GM12878 (cell line): ENCODE measurements around the gene PNMT. TPM values are rescaled to one million over a fixed set of nuclear protein-coding genes. Genes with fewer than 3 reads are reported as not detected.

ENCODE experiments used
- ATAC-seq: fragments of 200-7000 bp; cut with Tn5 transposase; 3 replicates; pipeline ENCODE4 v1.9.1; 2020; ENCODE audit warnings: mild to moderate bottlenecking, moderate library complexity
- BruUV-seq: library from RNA; stranded (reverse); fragments of 400-500 nt; replicated peaks from 2 replicates; lab custom pipeline; 2021; lab: Mats Ljungman, UMichigan
- CTCF ChIA-PET: fragments of 300-600 bp; sonication (Branson Sonifier 250); formaldehyde crosslinking; extraction: SDS; loops from one replicate; lab custom pipeline; 2021; ENCODE audit warnings: inconsistent platforms; lab: Yijun Ruan, JAX
- POLR2A ChIA-PET: fragments of 350-600 bp; formaldehyde crosslinking; extraction: SDS; loops from one replicate; lab custom pipeline; 2021; ENCODE audit warnings: inconsistent platforms; lab: Charles Lee
- RAD21 ChIA-PET: fragments of 300-600 bp; sonication (Branson Sonifier 250); formaldehyde crosslinking; loops from one replicate; lab custom pipeline; 2023; ENCODE audit warnings: antibody characterized with exemption; ENCODE audit not compliant: unreplicated experiment; lab: Charles Lee
- SMC1A ChIA-PET: fragments of 300-600 bp; sonication (Branson Sonifier 250); formaldehyde crosslinking; loops from one replicate; lab custom pipeline; 2023; ENCODE audit not compliant: unreplicated experiment, uncharacterized antibody; lab: Charles Lee
- DNase-seq: peaks from one replicate; pipeline ENCODE4 v3.0.0-alpha.2; 2011; ENCODE audit warnings: low read depth, low spot score
- FAIRE-seq: peaks from 3 replicates; lab custom pipeline; 2011; peaks lifted over from hg19 to GRCh38; lab: Jason Lieb, UNC
- H2AFZ ChIP-seq: 2 replicates; pipeline ENCODE4 v1.6.0; 2011; ENCODE audit warnings: low read depth, low read length, control low read depth; ENCODE audit not compliant: control insufficient read depth
- H3K27ac ChIP-seq: 2 replicates; pipeline ENCODE4 v1.5.1; 2011; ENCODE audit warnings: control low read depth; ENCODE audit not compliant: control insufficient read depth, insufficient read depth
- H3K27me3 ChIP-seq, 2 experiments: replicated peaks in 1 of 2; 2 replicates each; pipeline versions ENCODE4 v1.6.0 to v1.6.1; 2011; ENCODE audit warnings: low read length in 1 of 2; ENCODE audit not compliant: control insufficient read depth in 2 of 2, insufficient read depth in 2 of 2
- H3K36me3 ChIP-seq, 2 experiments: 2 replicates each; pipeline ENCODE4 v1.5.1; 2011; ENCODE audit warnings: low read length in 1 of 2; ENCODE audit not compliant: control insufficient read depth in 2 of 2, insufficient read depth in 2 of 2
- H3K4me1 ChIP-seq: 2 replicates; pipeline ENCODE4 v1.6.1; 2011; ENCODE audit warnings: mild to moderate bottlenecking, low read length, moderate library complexity, mixed read lengths; ENCODE audit not compliant: control insufficient read depth, insufficient read depth
- H3K4me2 ChIP-seq: 2 replicates; pipeline ENCODE4 v1.6.0; 2011; ENCODE audit warnings: control low read depth; ENCODE audit not compliant: control insufficient read depth, insufficient read depth
- H3K4me3 ChIP-seq: fragments of 200-600 bp; sonication (generic); 2 replicates; pipeline ENCODE4 v1.5.1; 2016
- H3K79me2 ChIP-seq: 2 replicates; pipeline ENCODE4 v1.6.0; 2011; ENCODE audit warnings: low read length; ENCODE audit not compliant: control insufficient read depth, insufficient read depth
- H3K9ac ChIP-seq: 2 replicates; pipeline ENCODE4 v1.8.0; 2011; ENCODE audit warnings: low read length, control low read depth, mixed read lengths; ENCODE audit not compliant: control insufficient read depth, insufficient read depth
- H3K9me3 ChIP-seq: replicated peaks from 3 replicates; pipeline ENCODE4 v1.5.1; 2011; ENCODE audit warnings: mild to moderate bottlenecking, low read length; ENCODE audit not compliant: control insufficient read depth, insufficient read depth
- H4K20me1 ChIP-seq: 2 replicates; pipeline ENCODE4 v1.6.0; 2011; ENCODE audit not compliant: control insufficient read depth, insufficient read depth
- CBFB ChIP-seq: IDR thresholded peaks from 2 replicates; pipeline ENCODE4 v1.6.1; 2016; ENCODE audit warnings: antibody characterized with exemption, low read depth
- E2F8 ChIP-seq: fragments of 450-650 bp; IDR thresholded peaks from 2 replicates; pipeline ENCODE4 v1.6.1; 2018; ENCODE audit warnings: mild to moderate bottlenecking, low read depth, moderate library complexity; ENCODE audit not compliant: partially characterized antibody
- EGR1 ChIP-seq, 2 experiments: IDR thresholded peaks; 1 replicate in 1 of 2; 2 replicates in 1 of 2; pipeline ENCODE4 v1.6.1; 2011 to 2012; ENCODE audit warnings: low read depth in 2 of 2, low read length in 2 of 2, borderline replicate concordance in 1 of 2, mild to moderate bottlenecking in 1 of 2, moderate library complexity in 1 of 2
- ELK1 ChIP-seq: IDR thresholded peaks from 2 replicates; pipeline ENCODE4 v1.6.1; 2012; ENCODE audit warnings: low read depth, low read length, improper control_type of control experiment
- EZH2 ChIP-seq: IDR thresholded peaks from 2 replicates; pipeline ENCODE4 v1.6.1; 2012; ENCODE audit warnings: low read depth, mild to moderate bottlenecking, control low read depth, inconsistent platforms, low read length, borderline replicate concordance; ENCODE audit not compliant: control insufficient read depth
- IKZF1 ChIP-seq: fragments of 450-650 bp; conservative IDR thresholded peaks from 2 replicates; pipeline ENCODE4 v1.6.1; 2017; ENCODE audit warnings: antibody characterized with exemption, mild to moderate bottlenecking
- JUNB ChIP-seq: IDR thresholded peaks from 2 replicates; pipeline ENCODE4 v1.6.1; 2016; ENCODE audit warnings: antibody characterized with exemption, mild to moderate bottlenecking
- KLF5 ChIP-seq: fragments of 450-650 bp; IDR thresholded peaks from 2 replicates; pipeline ENCODE4 v1.6.1; 2014; ENCODE audit warnings: mild to moderate bottlenecking; ENCODE audit not compliant: partially characterized antibody
- LARP7 ChIP-seq: fragments of 450-650 bp; IDR thresholded peaks from 2 replicates; pipeline ENCODE4 v1.6.1; 2017; ENCODE audit warnings: mild to moderate bottlenecking
- MEF2A ChIP-seq: IDR thresholded peaks from 2 replicates; pipeline ENCODE4 v1.6.1; 2011; ENCODE audit warnings: low read depth, mild to moderate bottlenecking, low read length, moderate library complexity; ENCODE audit not compliant: insufficient read depth
- MTA2 ChIP-seq: fragments of 450-650 bp; IDR thresholded peaks from 2 replicates; pipeline ENCODE4 v1.6.1; 2016; ENCODE audit warnings: low read depth, mild to moderate bottlenecking, moderate library complexity
- NRF1 ChIP-seq: conservative IDR thresholded peaks from 2 replicates; pipeline ENCODE4 v1.6.1; 2011; ENCODE audit warnings: mild to moderate bottlenecking, low read depth, low read length, improper control_type of control experiment
- POLR2AphosphoS5 ChIP-seq: IDR thresholded peaks from 2 replicates; pipeline ENCODE4 v1.6.1; 2011; ENCODE audit warnings: mild to moderate bottlenecking, low read length, inconsistent platforms
- RCOR1 ChIP-seq: conservative IDR thresholded peaks from 2 replicates; pipeline ENCODE4 v1.6.1; 2012; ENCODE audit warnings: low read depth, low read length, improper control_type of control experiment
- SP1 ChIP-seq: IDR thresholded peaks from one replicate; pipeline ENCODE4 v1.6.1; 2011; ENCODE audit warnings: low read depth, low read length
- TCF7 ChIP-seq: IDR thresholded peaks from 2 replicates; pipeline ENCODE4 v1.6.1; 2014; ENCODE audit warnings: antibody characterized with exemption, borderline replicate concordance
- USF2 ChIP-seq: IDR thresholded peaks from 2 replicates; pipeline ENCODE4 v1.6.1; 2011; ENCODE audit warnings: low read depth, low read length, improper control_type of control experiment, borderline replicate concordance
- ZBED1 ChIP-seq: IDR thresholded peaks from 2 replicates; pipeline ENCODE4 v1.6.1; 2016; ENCODE audit warnings: borderline replicate concordance
- ZNF622 ChIP-seq: fragments of 450-650 bp; IDR thresholded peaks from 2 replicates; pipeline ENCODE4 v1.6.1; 2017; ENCODE audit warnings: mild to moderate bottlenecking, inconsistent platforms
- WGBS: methylation state at CpG from one replicate; pipeline ENCODE4 v1.1.6; 2016; ENCODE audit warnings: low lambda C conversion rate; ENCODE audit not compliant: insufficient replicate concordance, insufficient coverage; ENCODE audit errors: missing lambda C conversion rate; 5-methylcytosine and 5-hydroxymethylcytosine counted together
- in situ Hi-C: fragments of 300-500 bp; cut with MboI; formaldehyde crosslinking; loops from 9 replicates; pipeline ENCODE4 v1.14.3; 2018; ENCODE audit warnings: mixed read lengths
- intact Hi-C: fragments of 100-400 bp; cut with micrococcal nuclease; formaldehyde crosslinking; loops from one replicate; pipeline ENCODE4 v1.14.2; 2022; ENCODE audit not compliant: unreplicated experiment
- polyA plus RNA-seq, 11 experiments: library from polyadenylated mRNA; depleted of rRNA in 4 of 11; unstranded in 6 of 11; stranded (reverse) in 5 of 11; fragments of >200 nt; fragmentation: Nextera tagmentation in 4 of 11; fragmentation: Illumina TruSeq in 1 of 11; extraction: Ambion mirVana in 4 of 11; extraction: Trizol in 1 of 11; gene quantifications; 1 replicate in 1 of 11; 2 replicates in 10 of 11; pipeline versions ENCODE4 v1.2.1 to v1.2.3, GENCODE V29; 2011 to 2016; ENCODE audit warnings: inconsistent platforms in 2 of 11, missing spikeins in 2 of 11, low read depth in 1 of 11
- total RNA-seq, 4 experiments: library from RNA; depleted of rRNA in 3 of 4; stranded (reverse); fragments of >200 nt in 3 of 4; fragmentation: Illumina TruSeq in 1 of 4; extraction: Trizol in 1 of 4; gene quantifications; 2 replicates each; pipeline versions ENCODE4 v1.2.1 to v1.2.3, GENCODE V29; 2013 to 2021

Gene PNMT
- total and polyA plus RNA-seq, 10 of the 15 experiments (the other 5 are each of a cell fraction or from before 2014, with no cell fraction given), result not detected

GRCh38 chr17:39641883-39642282, 26.4 kb upstream of the PNMT start:
- in situ Hi-C loops, result no loop called here
- TF ChIP-seq MTA2 (no peak), ZBED1 (no peak), SP1 (no peak), POLR2AphosphoS5 (no peak), USF2 (no peak), EZH2 (no peak), E2F8 (no peak), NRF1 (no peak), JUNB (no peak), CBFB (no peak), IKZF1 (no peak), TCF7 (no peak), EGR1 (IDR thresholded peaks at IDR 0.05; ENCODE audit: borderline replicate concordance in 1 of 2, low read depth in 2 of 2, low read length in 2 of 2) (no peak), MEF2A (no peak), RCOR1 (no peak), LARP7 (no peak), KLF5 (no peak), ZNF622 (no peak), ELK1 (no peak)
- POLR2A ChIA-PET, result no interaction called here
- intact Hi-C loops, result no loop called here
- no peaks in the 10 kb centered on the region for H3K27me3 ChIP-seq
- ATAC-seq, result no peak
- BruUV-seq, result no TSS peak
- H4K20me1 ChIP-seq, result peaks cover 3% of the 10 kb centered on the region; the same call in 1 of the 2 replicates
- H3K79me2 ChIP-seq, result peaks cover 39% of the 10 kb centered on the region
- SMC1A ChIA-PET, result no interaction called here
- RAD21 ChIA-PET, result interaction anchor here (0.8 kb wide), 1 partner anchor 10 kb away, joined by 5 read pairs; no protein-coding TSS in a partner anchor
- CTCF ChIA-PET, result interaction anchor here (0.6 to 15.5 kb wide), 3 partner anchors 12 to 27 kb away, joined by 3 to 225 read pairs (median 10); partner anchors contain the start of gene PNMT
- H3K4me1 ChIP-seq, result peaks cover 14% of the 10 kb centered on the region
- H3K4me3 ChIP-seq, result no peak overlapping the region
- no peaks in the 10 kb centered on the region for H3K9me3 ChIP-seq
- no peak overlapping the region for H2AFZ ChIP-seq
- FAIRE-seq, result no peak
- H3K4me2 ChIP-seq, result no peak overlapping the region
- no peak overlapping the region for H3K27ac ChIP-seq
- no peak for DNase-seq
- WGBS, result 83% methylated on average over 7 of the region's 7 CpGs
- no peak overlapping the region for H3K9ac ChIP-seq
- H3K36me3 ChIP-seq, result no peaks in the 10 kb centered on the region; a peak in 1 of 4 replicates
